ENCODE data around the gene RAD18.

RAD18 gene

DNA sequence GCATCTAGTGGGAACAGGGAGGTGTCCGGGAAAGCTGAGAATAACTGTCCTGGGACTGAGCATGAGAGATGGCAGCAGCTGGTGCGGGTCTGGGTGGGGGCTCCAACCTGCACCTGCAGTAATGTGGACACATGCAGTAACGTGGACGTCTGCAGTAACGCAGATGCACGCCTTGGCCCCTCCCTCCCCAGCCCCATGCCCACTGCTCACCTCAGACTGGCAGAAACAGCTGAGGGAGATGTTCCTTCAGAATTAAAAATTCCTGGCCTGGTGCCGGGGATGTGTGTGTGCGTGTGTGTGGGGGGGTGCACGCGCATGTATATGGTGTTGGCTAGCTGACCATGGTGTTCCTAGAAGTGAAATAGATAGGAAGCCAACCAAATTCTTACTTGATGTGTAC, 107.2 kb downstream of the RAD18 start:
- no peak overlapping the region for H3K4me3 ChIP-seq (ENCODE audit: low read depth, low read length)
- TF ChIP-seq, protein P1, sequence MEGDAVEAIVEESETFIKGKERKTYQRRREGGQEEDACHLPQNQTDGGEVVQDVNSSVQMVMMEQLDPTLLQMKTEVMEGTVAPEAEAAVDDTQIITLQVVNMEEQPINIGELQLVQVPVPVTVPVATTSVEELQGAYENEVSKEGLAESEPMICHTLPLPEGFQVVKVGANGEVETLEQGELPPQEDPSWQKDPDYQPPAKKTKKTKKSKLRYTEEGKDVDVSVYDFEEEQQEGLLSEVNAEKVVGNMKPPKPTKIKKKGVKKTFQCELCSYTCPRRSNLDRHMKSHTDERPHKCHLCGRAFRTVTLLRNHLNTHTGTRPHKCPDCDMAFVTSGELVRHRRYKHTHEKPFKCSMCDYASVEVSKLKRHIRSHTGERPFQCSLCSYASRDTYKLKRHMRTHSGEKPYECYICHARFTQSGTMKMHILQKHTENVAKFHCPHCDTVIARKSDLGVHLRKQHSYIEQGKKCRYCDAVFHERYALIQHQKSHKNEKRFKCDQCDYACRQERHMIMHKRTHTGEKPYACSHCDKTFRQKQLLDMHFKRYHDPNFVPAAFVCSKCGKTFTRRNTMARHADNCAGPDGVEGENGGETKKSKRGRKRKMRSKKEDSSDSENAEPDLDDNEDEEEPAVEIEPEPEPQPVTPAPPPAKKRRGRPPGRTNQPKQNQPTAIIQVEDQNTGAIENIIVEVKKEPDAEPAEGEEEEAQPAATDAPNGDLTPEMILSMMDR (IDR thresholded peaks at IDR 0.05; ENCODE audit: low read depth, low read length): no peak

DNA sequence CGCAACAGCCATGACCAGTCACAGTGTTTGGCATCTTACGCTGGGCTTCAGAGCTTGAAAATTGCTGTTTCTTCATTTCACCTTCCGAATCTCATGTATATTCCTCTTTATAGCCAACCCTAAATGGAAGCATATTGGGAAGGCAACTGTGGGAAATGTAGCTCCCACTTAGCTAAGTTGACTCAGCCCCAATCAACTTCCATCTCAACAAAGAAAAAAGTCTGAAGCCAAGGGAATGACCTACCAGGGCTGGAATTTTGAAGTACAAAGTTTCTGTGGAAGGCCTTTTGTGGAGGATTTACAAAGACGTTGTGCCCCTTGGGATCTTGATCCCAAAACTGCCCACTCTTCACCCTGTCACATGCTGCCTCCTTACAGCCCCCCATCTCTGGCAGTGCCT, 108.6 kb downstream of the RAD18 start:
- TF ChIP-seq, protein P1 (IDR thresholded peaks at IDR 0.05; ENCODE audit: low read depth, low read length): no peak
- H3K4me3 ChIP-seq (ENCODE audit: low read depth, low read length): no peak overlapping the region

DNA sequence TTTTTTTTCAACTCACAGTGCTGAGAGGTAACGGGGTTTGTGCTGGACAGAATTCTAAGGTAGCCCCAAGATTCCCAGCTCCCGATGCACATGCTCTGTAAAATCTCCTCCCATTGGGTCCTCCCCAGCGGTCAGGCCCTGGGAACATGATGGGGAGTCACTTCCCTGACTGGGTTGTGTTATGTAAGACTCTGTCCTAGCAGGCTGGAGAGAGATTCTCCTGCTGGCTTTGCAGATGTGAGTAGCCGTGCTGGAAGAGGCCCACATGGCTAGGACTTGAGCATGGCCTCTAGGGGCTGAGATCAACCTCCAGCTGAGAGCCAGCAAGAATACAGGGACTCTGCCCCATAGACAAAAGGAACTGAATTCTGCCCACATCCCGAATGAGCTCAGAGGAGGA, 110.2 kb downstream of the RAD18 start:
- no peak overlapping the region for H3K4me3 ChIP-seq (ENCODE audit: low read depth, low read length)
- TF ChIP-seq, protein P1 (IDR thresholded peaks at IDR 0.05; ENCODE audit: low read depth, low read length): no peak

DNA sequence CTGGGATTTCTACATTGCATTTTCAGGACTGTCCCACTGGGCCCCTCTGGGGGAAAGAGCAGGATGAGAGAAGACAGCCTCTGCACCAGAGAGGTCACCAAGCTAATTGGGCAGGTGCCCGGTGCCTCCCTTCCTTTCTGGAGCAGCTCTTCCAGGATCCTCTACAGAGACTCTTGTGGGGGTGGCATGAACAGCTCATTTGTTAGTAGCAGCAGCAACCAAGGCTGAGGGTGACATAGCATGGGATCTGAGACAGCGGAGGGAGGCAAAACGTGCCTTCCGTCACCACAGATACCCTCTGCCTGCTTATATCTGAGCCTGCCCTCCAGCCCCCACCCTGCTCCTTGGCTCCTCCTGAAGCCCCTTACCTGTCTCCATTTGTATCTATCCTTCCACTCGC, 110.8 kb downstream of the RAD18 start:
- TF ChIP-seq, protein P1 (IDR thresholded peaks at IDR 0.05; ENCODE audit: low read depth, low read length): no peak
- no peak overlapping the region for H3K4me3 ChIP-seq (ENCODE audit: low read depth, low read length)

DNA sequence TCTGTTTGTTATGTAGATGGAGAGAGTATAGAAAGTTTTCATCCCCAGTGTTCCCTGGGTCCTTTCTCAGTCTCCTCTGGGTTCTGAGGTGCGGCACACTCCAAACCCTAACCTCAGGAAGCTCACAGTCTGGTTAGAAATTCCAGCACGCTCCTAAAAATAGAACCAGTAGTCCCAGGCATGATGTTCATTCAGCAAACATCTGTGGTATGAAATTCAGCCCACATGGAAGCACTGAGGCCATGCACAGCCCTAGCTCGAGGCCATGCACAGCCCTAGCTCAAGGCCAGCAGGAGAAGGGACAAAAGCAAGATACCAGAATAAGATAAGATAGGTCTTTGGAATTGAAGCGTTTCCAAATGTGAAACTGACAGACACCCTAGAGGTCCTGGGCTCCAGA, 111.6 kb downstream of the RAD18 start:
- no peak overlapping the region for H3K4me3 ChIP-seq (ENCODE audit: low read depth, low read length)
- TF ChIP-seq, protein P1 (IDR thresholded peaks at IDR 0.05; ENCODE audit: low read depth, low read length): no peak

DNA sequence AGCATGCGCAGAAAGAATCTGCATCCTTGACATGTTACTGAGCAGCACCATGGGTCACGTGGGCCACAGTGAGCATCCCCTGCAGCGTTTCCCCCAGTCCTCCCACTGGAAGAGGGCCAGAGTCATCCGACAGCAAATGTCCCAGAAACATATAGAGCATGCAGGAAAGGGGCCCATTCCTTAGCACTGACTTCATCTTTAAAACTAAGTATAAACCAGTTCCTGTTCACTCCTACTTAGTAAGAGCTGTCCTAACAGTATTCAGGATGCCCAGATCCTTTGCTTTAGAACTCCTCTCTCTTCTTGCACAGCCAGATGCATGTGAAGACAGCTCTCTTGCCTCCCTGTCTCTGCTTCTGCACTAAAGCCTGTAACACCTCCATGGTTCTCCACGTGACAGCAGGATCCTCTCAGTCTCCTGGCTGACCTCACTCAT, 114.6 kb downstream of the RAD18 start:
- TF ChIP-seq, protein P1 (IDR thresholded peaks at IDR 0.05; ENCODE audit: low read depth, low read length): no peak
- no peak overlapping the region for H3K4me3 ChIP-seq (ENCODE audit: low read depth, low read length)

DNA sequence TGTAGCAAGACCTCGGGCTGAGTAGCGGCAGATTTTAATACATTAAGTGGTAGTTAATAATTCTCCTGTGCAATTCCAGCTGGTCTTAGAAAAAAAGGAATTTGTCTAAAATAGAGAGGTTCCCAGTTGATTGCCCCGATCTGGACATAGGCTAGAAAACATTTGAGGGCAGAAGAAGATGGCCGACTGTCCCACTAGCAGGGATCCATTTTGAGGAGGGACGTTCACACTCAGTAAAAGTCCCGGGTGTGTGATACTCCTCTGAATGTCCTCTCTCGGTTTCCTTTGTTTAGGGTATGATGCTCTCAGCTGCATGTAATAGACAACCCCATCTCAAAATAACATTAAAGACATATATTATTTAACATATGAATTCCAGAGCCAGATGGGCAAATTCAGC, 116.0 kb downstream of the RAD18 start:
- H3K4me3 ChIP-seq (ENCODE audit: low read depth, low read length): no peak overlapping the region
- TF ChIP-seq, protein P1 (IDR thresholded peaks at IDR 0.05; ENCODE audit: low read depth, low read length): no peak

Measured in WI38 (cell line).